DND-41 (cell line): ENCODE data around the gene PHF20.

Source experiments
- EZH2 ChIP-seq: IDR thresholded peaks from 3 replicates; pipeline ENCODE4 v1.6.1; 2012; ENCODE audit warnings: borderline replicate concordance, low read depth, mild to moderate bottlenecking, moderate library complexity, low read length, inconsistent platforms; ENCODE audit not compliant: severe bottlenecking
- TF ChIP-seq, protein P1 (sequence below): IDR thresholded peaks from 2 replicates; pipeline ENCODE4 v1.5.1; 2012; ENCODE audit warnings: borderline replicate concordance, low read length, moderate library complexity, mild to moderate bottlenecking; ENCODE audit not compliant: poor library complexity, severe bottlenecking; ENCODE audit errors: extremely low read depth

GRCh38 chr20:35956616-35957015 is 184.8 kb downstream of the PHF20 start:
- TF ChIP-seq, protein P1, sequence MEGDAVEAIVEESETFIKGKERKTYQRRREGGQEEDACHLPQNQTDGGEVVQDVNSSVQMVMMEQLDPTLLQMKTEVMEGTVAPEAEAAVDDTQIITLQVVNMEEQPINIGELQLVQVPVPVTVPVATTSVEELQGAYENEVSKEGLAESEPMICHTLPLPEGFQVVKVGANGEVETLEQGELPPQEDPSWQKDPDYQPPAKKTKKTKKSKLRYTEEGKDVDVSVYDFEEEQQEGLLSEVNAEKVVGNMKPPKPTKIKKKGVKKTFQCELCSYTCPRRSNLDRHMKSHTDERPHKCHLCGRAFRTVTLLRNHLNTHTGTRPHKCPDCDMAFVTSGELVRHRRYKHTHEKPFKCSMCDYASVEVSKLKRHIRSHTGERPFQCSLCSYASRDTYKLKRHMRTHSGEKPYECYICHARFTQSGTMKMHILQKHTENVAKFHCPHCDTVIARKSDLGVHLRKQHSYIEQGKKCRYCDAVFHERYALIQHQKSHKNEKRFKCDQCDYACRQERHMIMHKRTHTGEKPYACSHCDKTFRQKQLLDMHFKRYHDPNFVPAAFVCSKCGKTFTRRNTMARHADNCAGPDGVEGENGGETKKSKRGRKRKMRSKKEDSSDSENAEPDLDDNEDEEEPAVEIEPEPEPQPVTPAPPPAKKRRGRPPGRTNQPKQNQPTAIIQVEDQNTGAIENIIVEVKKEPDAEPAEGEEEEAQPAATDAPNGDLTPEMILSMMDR = no peak
- no peak for TF ChIP-seq EZH2
